Activated CD4-positive, alpha-beta T cell treated with anti-CD3 and anti-CD28 coated beads for 36 hours (primary cell): Measurements from ENCODE around the gene SPATA13. TPM values are rescaled to one million over a fixed set of nuclear protein-coding genes. Genes with fewer than 3 reads are reported as not detected.

Source experiments
- ATAC-seq: fragments of 200-7000 bp; cut with Tn5 transposase; one replicate; pipeline ENCODE4 v1.10.0; 2021; ENCODE audit warnings: mild to moderate bottlenecking, moderate library complexity
- CTCF ChIA-PET: fragments of 350-600 bp; sonication (Branson Sonifier 250); formaldehyde crosslinking; loops from one replicate; lab custom pipeline; 2021; ENCODE audit warnings: antibody characterized with exemption; lab: Charles Lee
- POLR2A ChIA-PET: fragments of 350-600 bp; sonication (Branson Sonifier 250); formaldehyde crosslinking; loops from one replicate; lab custom pipeline; 2021; ENCODE audit warnings: antibody characterized with exemption, inconsistent platforms; lab: Charles Lee
- DNase-seq: peaks from one replicate; pipeline ENCODE4 v3.0.0-alpha.2; 2020
- H3K27ac Mint-ChIP-seq: one replicate; pipeline ENCODE4 v1.8.0; 2021; ENCODE audit warnings: mixed read lengths
- H3K27me3 Mint-ChIP-seq: one replicate; pipeline ENCODE4 v1.8.0; 2021; ENCODE audit warnings: mixed read lengths
- H3K36me3 Mint-ChIP-seq: one replicate; pipeline ENCODE4 v1.8.0; 2021; ENCODE audit warnings: low read depth, mixed read lengths
- H3K4me1 Mint-ChIP-seq: one replicate; pipeline ENCODE4 v1.8.0; 2021; ENCODE audit warnings: mixed read lengths
- H3K4me3 Mint-ChIP-seq: one replicate; pipeline ENCODE4 v1.8.0; 2021; ENCODE audit warnings: mild to moderate bottlenecking, moderate library complexity, mixed read lengths
- H3K9me3 Mint-ChIP-seq: one replicate; pipeline ENCODE4 v1.8.0; 2021; ENCODE audit warnings: low read depth, mixed read lengths
- intact Hi-C, 2 experiments: fragments of 100-400 bp; cut with DNase I in 1 of 2; cut with micrococcal nuclease in 1 of 2; formaldehyde crosslinking; loops; one replicate each; pipeline versions ENCODE4 v1.14.2 to v1.15.1; 2022 to 2024; cut with DNase I, micrococcal nuclease
- microRNA-seq: library from miRNA; unstranded; fragments of <30 nt; microRNA quantifications from one replicate; pipeline ENCODE4 v1.2.0, GENCODE V29; 2021; ENCODE audit warnings: borderline replicate concordance
- total RNA-seq, 2 experiments: library from RNA; stranded (reverse); gene quantifications; one replicate each; pipeline ENCODE4 v1.2.3, GENCODE V29; 2021

SPATA13 gene
- total RNA-seq, 2 experiments from 2014 or later = 47.6 to 51.5 TPM

DNA sequence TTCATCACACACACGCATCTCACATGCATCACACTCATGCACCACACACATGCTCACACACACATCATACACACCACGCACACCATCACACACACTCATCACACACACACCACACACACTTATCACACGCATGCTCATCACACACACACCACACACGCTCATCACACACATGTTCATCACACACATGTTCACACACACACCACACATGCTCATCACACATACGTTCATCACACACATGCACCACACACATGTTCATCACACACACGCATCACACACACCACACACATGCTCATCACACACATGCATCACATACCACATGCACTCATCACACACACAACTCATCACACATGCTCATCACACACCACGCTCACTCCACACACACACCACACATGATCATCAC is 195.8 kb downstream of the SPATA13 start:
- POLR2A ChIA-PET = no interaction called here
- Mint-ChIP-seq H3K36me3 (no peaks in the 10 kb centered on the region), H3K4me3 (no peak overlapping the region), H3K27ac (no peak overlapping the region), H3K4me1 (no peaks in the 10 kb centered on the region), H3K9me3 (no peaks in the 10 kb centered on the region), H3K27me3 (no peaks in the 10 kb centered on the region)
- CTCF ChIA-PET = no interaction called here
- intact Hi-C loops = no loop called here
- ATAC-seq (no peak), DNase-seq (no peak)

Small RNA genes within 50 kb of the gene (microRNA-seq; reads per million reads assigned to microRNA genes)
- gene MIR2276 = 3.9 reads per million, percentile 7 among the genes with 10 or more reads in this experiment

Other genes starting within 250 kb of the SPATA13 start
- gene C1QTNF9, start 148.9 kb downstream of the SPATA13 start, total RNA-seq = not detected